HG02884 (cell line): ENCODE measurements around the gene DISP2.

Experiments used
- ATAC-seq: cut with Tn5 transposase; IDR thresholded peaks from one replicate; pipeline ENCODE4 v1.9.1; 2021; ENCODE audit warnings: mild to moderate bottlenecking, moderate library complexity; ENCODE audit not compliant: unreplicated experiment

Gene DISP2

GRCh38 chr15:40358471-40359353, 693 bp downstream of the DISP2 start:
- no peak for ATAC-seq

GRCh38 chr15:40360015-40360414, 2.0 kb downstream of the DISP2 start:
- no peak for ATAC-seq

GRCh38 chr15:40361640-40362039, 3.6 kb downstream of the DISP2 start:
- ATAC-seq: no peak

GRCh38 chr15:40363611-40364010, 5.6 kb downstream of the DISP2 start:
- ATAC-seq: no peak

- ATAC-seq: no peak
Measured at GRCh38 chr15:40364251-40364650, 6.2 kb downstream of the DISP2 start.

GRCh38 chr15:40365016-40365415, 7.0 kb downstream of the DISP2 start:
- no peak for ATAC-seq

- ATAC-seq: no peak
Measured at GRCh38 chr15:40365624-40366456, 7.8 kb downstream of the DISP2 start.

- ATAC-seq: no peak
Measured at GRCh38 chr15:40366457-40367370, 8.7 kb downstream of the DISP2 start.

GRCh38 chr15:40367371-40367685, 9.3 kb downstream of the DISP2 start:
- ATAC-seq: no peak

GRCh38 chr15:40367686-40368611, 9.9 kb downstream of the DISP2 start:
- peak; percentile 84 for ATAC-seq

- no peak for ATAC-seq
Measured at GRCh38 chr15:40368719-40369473, 10.9 kb downstream of the DISP2 start.

GRCh38 chr15:40369474-40369869, 11.5 kb downstream of the DISP2 start:
- no peak for ATAC-seq

GRCh38 chr15:40369971-40370370, 12.0 kb downstream of the DISP2 start:
- ATAC-seq: no peak

- ATAC-seq: no peak
Measured at GRCh38 chr15:40372981-40373380, 15.0 kb downstream of the DISP2 start.

GRCh38 chr15:40377606-40378005, 19.6 kb downstream of the DISP2 start:
- no peak for ATAC-seq

- ATAC-seq: no peak
Measured at GRCh38 chr15:40379374-40379773, 21.4 kb downstream of the DISP2 start.

- no peak for ATAC-seq
Measured at GRCh38 chr15:40379853-40380252, 21.8 kb downstream of the DISP2 start.

GRCh38 chr15:40380636-40381035, 22.6 kb downstream of the DISP2 start:
- no peak for ATAC-seq

GRCh38 chr15:40381818-40382529, 24.0 kb downstream of the DISP2 start:
- ATAC-seq: no peak
